Tibial artery (tissue), 4 donors: ENCODE measurements around the gene ZNF77.

Experiments used
- DNase-seq, 2 donors: peaks; one replicate each; pipeline ENCODE4 v3.0.0-alpha.2; 2019
- H3K27ac ChIP-seq, 2 donors: fragments of 200-600 bp; sonication (generic) in 1 of 2; 1 replicate in 1 of 2; 2 replicates in 1 of 2; pipeline ENCODE4 v1.5.1; 2018 to 2019; ENCODE audit warnings: mild to moderate bottlenecking in 1 of 2
- H3K27me3 ChIP-seq, 2 donors: fragments of 200-600 bp; sonication (generic) in 1 of 2; one replicate each; pipeline versions ENCODE4 v1.5.1 to v1.6.0; 2016 to 2019
- H3K36me3 ChIP-seq, 3 donors: fragments of 200-600 bp; sonication (generic) in 2 of 3; one replicate each; pipeline ENCODE4 v1.5.1; 2016 to 2019; ENCODE audit warnings: mild to moderate bottlenecking in 2 of 3
- H3K4me1 ChIP-seq, 4 donors: fragments of 200-600 bp; sonication (generic) in 2 of 4; 1 replicate in 3 of 4; 2 replicates in 1 of 4; pipeline ENCODE4 v1.5.1; 2016 to 2019
- H3K4me3 ChIP-seq, 2 donors: fragments of 200-600 bp; sonication (generic) in 1 of 2; 1 replicate in 1 of 2; 2 replicates in 1 of 2; pipeline ENCODE4 v1.5.1; 2018 to 2019; ENCODE audit warnings: mild to moderate bottlenecking in 2 of 2
- H3K9me3 ChIP-seq, 3 donors: fragments of 200-600 bp; sonication (generic) in 1 of 3; one replicate each; pipeline ENCODE4 v1.5.1; 2016 to 2019
- CTCF ChIP-seq, 2 experiments: fragments of 200-600 bp in 1 of 2; fragments of 450-650 bp in 1 of 2; IDR thresholded peaks; one replicate each; pipeline ENCODE4 v1.5.1; 2017 to 2019; ENCODE audit warnings: antibody characterized with exemption in 2 of 2, mild to moderate bottlenecking in 1 of 2, moderate library complexity in 1 of 2
- intact Hi-C: fragments of 100-400 bp; cut with DNase I; formaldehyde crosslinking; loops from one replicate; pipeline ENCODE4 v1.15.0; 2023; ENCODE audit warnings: low total_unique reads

The ZNF77 gene

GRCh38 chr19:2987797-2988196 is 43.0 kb upstream of the ZNF77 start:
- Histone ChIP-seq H3K27me3 (peaks cover 0 to 4% of the 10 kb centered on the region in 2 donors), H3K4me1 (peaks cover 5 to 21% (median 18%) of the 10 kb centered on the region in 4 donors), H3K36me3 (no peaks in the 10 kb centered on the region), H3K4me3 (no peak overlapping the region), H3K9me3 (no peaks in the 10 kb centered on the region), H3K27ac (no peak overlapping the region)
- intact Hi-C loops, result no loop called here
- no peak for DNase-seq
- TF ChIP-seq CTCF (IDR thresholded peaks at IDR 0.05), result no peak

- DNase-seq, result no peak
- peaks cover 9 to 28% (median 24%) of the 10 kb centered on the region in 4 donors for H3K4me1 ChIP-seq
- H3K9me3 ChIP-seq, result no peaks in the 10 kb centered on the region
- H3K36me3 ChIP-seq, result no peaks in the 10 kb centered on the region
- intact Hi-C loops, result no loop called here
- TF ChIP-seq CTCF (IDR thresholded peaks at IDR 0.05), result no peak
- H3K27ac ChIP-seq, result no peak overlapping the region
- no peak overlapping the region for H3K4me3 ChIP-seq
- peaks cover 0 to 4% of the 10 kb centered on the region in 2 donors for H3K27me3 ChIP-seq
Observed at GRCh38 chr19:2986951-2987524, 42.3 kb upstream of the ZNF77 start.

DNA sequence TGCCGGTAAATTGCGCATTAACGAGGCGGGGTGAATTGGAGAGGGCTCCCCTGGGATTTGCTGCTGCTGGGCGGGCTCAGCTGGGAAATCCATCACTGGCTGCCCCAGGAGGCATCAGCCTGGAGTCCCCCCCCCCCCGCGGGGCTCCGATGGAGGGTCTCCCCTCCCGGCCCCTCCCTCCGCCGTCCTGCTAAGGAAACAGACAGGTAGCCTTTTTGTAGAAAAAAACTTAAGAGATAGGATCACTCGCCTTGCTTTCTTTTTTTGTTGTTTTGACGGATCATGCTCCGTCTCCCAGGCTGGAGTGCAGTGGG is 39.4 kb upstream of the ZNF77 start:
- DNase-seq, result no peak
- intact Hi-C loops, result loop anchor here (2.0 kb wide), 1 partner anchor 47 kb away; no protein-coding TSS in a partner anchor
- no peak for TF ChIP-seq CTCF (IDR thresholded peaks at IDR 0.05)
- Histone ChIP-seq H3K36me3 (no peaks in the 10 kb centered on the region), H3K27ac (peak overlapping the region; percentile 86 to 93), H3K9me3 (no peaks in the 10 kb centered on the region), H3K4me3 (peak overlapping the region; percentile 38 to 42), H3K27me3 (no peaks in the 10 kb centered on the region), H3K4me1 (peaks cover 9 to 30% (median 25%) of the 10 kb centered on the region in 4 donors)

- DNase-seq, result peak; percentile 85 to 95
- peak overlapping the region; percentile 86 to 93 for H3K27ac ChIP-seq
- no peaks in the 10 kb centered on the region for H3K9me3 ChIP-seq
- no peak for TF ChIP-seq CTCF (IDR thresholded peaks at IDR 0.05)
- peaks cover 9 to 30% (median 25%) of the 10 kb centered on the region in 4 donors for H3K4me1 ChIP-seq
- H3K36me3 ChIP-seq, result no peaks in the 10 kb centered on the region
- H3K4me3 ChIP-seq, result peak overlapping the region; percentile 38 to 42
- intact Hi-C loops, result loop anchor here (2.0 kb wide), 1 partner anchor 47 kb away; no protein-coding TSS in a partner anchor
- no peaks in the 10 kb centered on the region for H3K27me3 ChIP-seq
Observed at GRCh38 chr19:2983351-2984214, 38.8 kb upstream of the ZNF77 start.

GRCh38 chr19:2982983-2983350 is 38.2 kb upstream of the ZNF77 start:
- Histone ChIP-seq H3K36me3 (no peaks in the 10 kb centered on the region), H3K4me3 (peak overlapping the region; percentile 38 to 42), H3K4me1 (peaks cover 9 to 31% (median 27%) of the 10 kb centered on the region in 4 donors), H3K27ac (peak overlapping the region; percentile 86 to 93), H3K9me3 (no peaks in the 10 kb centered on the region), H3K27me3 (no peaks in the 10 kb centered on the region)
- TF ChIP-seq CTCF (IDR thresholded peaks at IDR 0.05), result no peak
- DNase-seq, result peak; percentile 96 to 99
- intact Hi-C loops, result no loop called here
